DOHH2 (cell line): Measurements from ENCODE around the gene TRAFD1.

ENCODE experiments used
- H3F3A ChIP-seq: fragments of 200-600 bp; sonication (generic), shearing (Covaris generic); 2 replicates; pipeline ENCODE4 v1.6.0; 2016; ENCODE audit warnings: antibody characterized with exemption, mild to moderate bottlenecking; ENCODE audit not compliant: control insufficient read depth, insufficient read depth
- H3K27ac ChIP-seq: fragments of 200-600 bp; sonication (generic); 2 replicates; pipeline ENCODE4 v1.5.1; 2014; ENCODE audit warnings: low read depth, mild to moderate bottlenecking, low read length, moderate library complexity
- H3K27me3 ChIP-seq: fragments of 200-600 bp; sonication (generic); 2 replicates; pipeline ENCODE4 v1.6.1; 2014; ENCODE audit warnings: mild to moderate bottlenecking, low read length, mixed read lengths; ENCODE audit not compliant: control insufficient read depth
- H3K36me3 ChIP-seq: fragments of 200-600 bp; sonication (generic); 2 replicates; pipeline ENCODE4 v1.6.1; 2014; ENCODE audit warnings: mild to moderate bottlenecking, low read length, moderate library complexity, mixed read lengths; ENCODE audit not compliant: control insufficient read depth
- H3K4me1 ChIP-seq: fragments of 200-600 bp; sonication (generic); 2 replicates; pipeline ENCODE4 v1.6.1; 2014; ENCODE audit warnings: mild to moderate bottlenecking, low read length, mixed read lengths; ENCODE audit not compliant: control insufficient read depth
- H3K4me2 ChIP-seq: fragments of 200-600 bp; sonication (generic); 2 replicates; pipeline ENCODE4 v1.6.0; 2014; ENCODE audit warnings: mild to moderate bottlenecking, low read length, moderate library complexity
- H3K4me3 ChIP-seq: fragments of 200-600 bp; sonication (generic); 2 replicates; pipeline ENCODE4 v1.5.1; 2014; ENCODE audit warnings: mild to moderate bottlenecking, low read length, mixed read lengths
- H3K79me2 ChIP-seq: fragments of 200-600 bp; sonication (generic); 2 replicates; pipeline ENCODE4 v1.6.1; 2014; ENCODE audit warnings: mild to moderate bottlenecking, low read length, mixed read lengths; ENCODE audit not compliant: control insufficient read depth
- H3K9me2 ChIP-seq: fragments of 200-600 bp; sonication (generic); replicated peaks from 2 replicates; pipeline ENCODE4 v1.6.1; 2014; ENCODE audit warnings: mild to moderate bottlenecking, low read length, mixed read lengths; ENCODE audit not compliant: control insufficient read depth
- H3K9me3 ChIP-seq: fragments of 200-600 bp; sonication (generic); 2 replicates; pipeline ENCODE4 v1.6.1; 2014; ENCODE audit warnings: antibody characterized with exemption, low read length, mixed read lengths; ENCODE audit not compliant: control insufficient read depth, insufficient read depth
- H4K20me1 ChIP-seq: fragments of 200-600 bp; sonication (generic); 2 replicates; pipeline ENCODE4 v1.6.0; 2014; ENCODE audit warnings: low read depth, mild to moderate bottlenecking, antibody characterized with exemption, low read length, moderate library complexity; ENCODE audit not compliant: control insufficient read depth, insufficient read depth
- CTCF ChIP-seq: fragments of 200-600 bp; sonication (generic); IDR thresholded peaks from one replicate; pipeline ENCODE4 v1.5.1; 2014; ENCODE audit warnings: antibody characterized with exemption, mild to moderate bottlenecking, low read depth, low read length; ENCODE audit not compliant: poor library complexity, severe bottlenecking
- EZH2phosphoT487 ChIP-seq: fragments of 200-600 bp; sonication (generic); IDR thresholded peaks from 2 replicates; pipeline ENCODE4 v1.6.1; 2017; ENCODE audit warnings: borderline replicate concordance, mild to moderate bottlenecking, antibody characterized with exemption, low read length, moderate library complexity, mixed read lengths

The TRAFD1 gene

GRCh38 chr12:112125250-112125999, at the start of gene TRAFD1:
Gene TRAFD1 (plus strand): TSS chr12:112125560. CDS start chr12:112130523, 4,963 bp downstream.
- Histone ChIP-seq H3K27ac (peak within 1 kb of the TSS; percentile 34), H4K20me1 (peaks cover 3% of the 10 kb centered on the region; the same call in 1 of the 2 replicates), H3K9me2 (no peaks in the 10 kb centered on the region), H3K9me3 (no peaks in the 10 kb centered on the region), H3K4me2 (peak within 1 kb of the TSS; percentile 91), H3K36me3 (no peaks in the 10 kb centered on the region), H3K79me2 (peaks cover 27% of the 10 kb centered on the region), H3K27me3 (peaks cover 7% of the 10 kb centered on the region; the same call in 1 of the 2 replicates), H3F3A (peaks cover 11% of the 10 kb centered on the region), H3K4me1 (peaks cover 34% of the 10 kb centered on the region), H3K4me3 (peak within 1 kb of the TSS; percentile 79)
- TF ChIP-seq EZH2phosphoT487 (no peak), CTCF (no peak)

GRCh38 chr12:112087055-112087850, 38.1 kb upstream of the TRAFD1 start:
- TF ChIP-seq CTCF (no peak), EZH2phosphoT487 (no peak)
- Histone ChIP-seq H3K27ac (no peak overlapping the region), H3K4me2 (no peak overlapping the region), H4K20me1 (no peaks in the 10 kb centered on the region), H3K79me2 (peaks cover 72% of the 10 kb centered on the region), H3F3A (peaks cover 6% of the 10 kb centered on the region), H3K9me2 (no peaks in the 10 kb centered on the region), H3K36me3 (peaks cover 76% of the 10 kb centered on the region), H3K4me1 (0 out of 2 replicates have a peak, but pooled peaks cover 4% of the 10 kb centered on the region), H3K27me3 (no peaks in the 10 kb centered on the region), H3K4me3 (no peak overlapping the region), H3K9me3 (no peaks in the 10 kb centered on the region)

GRCh38 chr12:112087851-112088250, 37.5 kb upstream of the TRAFD1 start:
- TF ChIP-seq EZH2phosphoT487: no peak
- TF ChIP-seq CTCF: no peak
- Histone ChIP-seq H3F3A (peaks cover 6% of the 10 kb centered on the region), H3K36me3 (peaks cover 79% of the 10 kb centered on the region), H3K27ac (no peak overlapping the region), H4K20me1 (no peaks in the 10 kb centered on the region), H3K79me2 (peaks cover 75% of the 10 kb centered on the region), H3K4me1 (0 out of 2 replicates have a peak, but pooled peaks cover 4% of the 10 kb centered on the region), H3K4me2 (no peak overlapping the region), H3K9me2 (no peaks in the 10 kb centered on the region), H3K4me3 (no peak overlapping the region), H3K9me3 (no peaks in the 10 kb centered on the region), H3K27me3 (no peaks in the 10 kb centered on the region)
